GM12873 (cell line): ENCODE results near the gene ZNF652.

ENCODE experiments used
- TF ChIP-seq, protein P1 (sequence below): IDR thresholded peaks from 2 replicates; pipeline ENCODE4 v1.5.1; 2012; ENCODE audit warnings: low read depth, mild to moderate bottlenecking, moderate library complexity, low read length, control low read depth; ENCODE audit not compliant: insufficient read depth; ENCODE audit errors: missing control alignments

The ZNF652 gene

DNA sequence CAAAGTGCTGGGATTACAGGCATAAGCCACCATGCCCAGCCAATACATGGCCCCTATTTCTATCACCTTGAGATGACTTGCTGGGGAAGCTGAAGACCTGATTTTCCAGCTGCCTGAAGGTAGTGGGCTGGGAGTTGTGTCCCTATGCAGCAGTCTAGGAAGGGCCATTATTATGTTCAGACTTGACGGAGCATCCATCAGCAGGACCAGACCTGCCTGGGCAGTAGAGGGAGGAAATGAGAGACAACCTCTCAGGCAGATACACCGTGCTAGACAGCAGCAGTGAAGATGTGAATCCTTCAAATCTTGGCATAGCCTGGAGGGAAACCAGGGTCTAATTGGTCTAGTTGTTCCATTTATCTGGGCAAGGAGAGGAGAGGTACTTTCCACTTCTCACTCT, 95.8 kb downstream of the ZNF652 start:
- TF ChIP-seq, protein P1, sequence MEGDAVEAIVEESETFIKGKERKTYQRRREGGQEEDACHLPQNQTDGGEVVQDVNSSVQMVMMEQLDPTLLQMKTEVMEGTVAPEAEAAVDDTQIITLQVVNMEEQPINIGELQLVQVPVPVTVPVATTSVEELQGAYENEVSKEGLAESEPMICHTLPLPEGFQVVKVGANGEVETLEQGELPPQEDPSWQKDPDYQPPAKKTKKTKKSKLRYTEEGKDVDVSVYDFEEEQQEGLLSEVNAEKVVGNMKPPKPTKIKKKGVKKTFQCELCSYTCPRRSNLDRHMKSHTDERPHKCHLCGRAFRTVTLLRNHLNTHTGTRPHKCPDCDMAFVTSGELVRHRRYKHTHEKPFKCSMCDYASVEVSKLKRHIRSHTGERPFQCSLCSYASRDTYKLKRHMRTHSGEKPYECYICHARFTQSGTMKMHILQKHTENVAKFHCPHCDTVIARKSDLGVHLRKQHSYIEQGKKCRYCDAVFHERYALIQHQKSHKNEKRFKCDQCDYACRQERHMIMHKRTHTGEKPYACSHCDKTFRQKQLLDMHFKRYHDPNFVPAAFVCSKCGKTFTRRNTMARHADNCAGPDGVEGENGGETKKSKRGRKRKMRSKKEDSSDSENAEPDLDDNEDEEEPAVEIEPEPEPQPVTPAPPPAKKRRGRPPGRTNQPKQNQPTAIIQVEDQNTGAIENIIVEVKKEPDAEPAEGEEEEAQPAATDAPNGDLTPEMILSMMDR = no peak

DNA sequence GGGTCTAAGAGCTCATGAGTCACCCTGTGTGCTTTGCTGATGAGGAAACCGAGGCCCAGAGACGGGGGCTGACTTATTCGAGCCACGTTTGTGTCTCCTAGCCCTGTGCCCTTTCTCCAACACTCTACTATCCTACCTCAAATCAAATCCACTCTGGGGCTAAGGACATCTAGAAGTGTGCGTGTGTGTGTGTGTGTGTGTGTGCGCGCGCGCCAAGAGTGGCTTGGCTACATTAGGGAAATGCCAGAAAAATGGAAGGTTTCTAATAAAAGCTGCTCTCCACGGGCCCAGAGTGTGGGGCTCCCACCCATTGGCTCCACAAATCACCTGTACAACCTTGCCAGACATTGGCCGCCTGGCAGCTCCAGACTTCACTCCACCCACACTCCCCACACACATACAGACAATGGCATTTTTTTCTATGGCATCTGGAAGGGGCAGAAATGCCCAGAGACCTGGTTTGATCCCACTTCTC, 101.2 kb downstream of the ZNF652 start:
- TF ChIP-seq, protein P1 = no peak

DNA sequence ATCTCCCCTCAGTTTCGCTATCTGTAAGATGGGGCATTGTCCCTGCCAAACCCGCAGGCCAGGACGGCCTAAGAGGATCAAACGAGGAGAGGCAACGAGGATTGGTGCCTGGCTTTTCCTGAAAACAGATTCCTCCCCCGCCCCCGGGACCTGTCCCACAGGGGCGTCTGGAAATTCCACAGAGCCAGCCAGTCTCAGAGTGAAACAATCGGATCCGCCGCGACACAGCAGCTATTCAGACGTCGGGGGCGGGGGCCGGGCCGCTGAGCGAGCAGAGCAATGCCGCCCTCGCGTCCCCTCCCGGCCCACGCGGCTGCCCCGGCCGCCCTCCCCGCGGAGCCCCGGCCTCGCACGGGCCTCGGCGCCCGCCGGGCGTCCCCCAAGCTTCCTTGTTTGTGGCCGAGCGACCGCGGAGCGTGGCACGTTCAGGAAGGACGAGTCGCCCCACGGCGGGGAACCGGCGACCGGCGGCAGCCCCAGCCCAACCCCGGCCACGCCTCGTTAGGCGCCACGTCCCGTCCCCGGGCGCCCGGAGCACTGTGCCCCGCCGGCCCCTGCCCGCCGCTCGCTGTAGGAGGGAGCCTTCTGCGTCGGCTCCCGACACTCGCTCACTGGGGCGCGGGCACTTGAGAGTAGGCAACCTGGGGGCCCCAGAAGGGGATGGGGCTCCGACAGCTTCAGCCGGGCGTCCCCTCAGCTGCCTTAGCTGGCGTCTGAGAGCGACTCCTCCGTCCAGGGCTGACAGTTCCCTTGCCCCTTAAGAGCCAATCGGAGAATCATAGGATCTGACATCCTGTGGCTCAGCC, 101.8 kb downstream of the ZNF652 start:
- TF ChIP-seq, protein P1 = no peak

DNA sequence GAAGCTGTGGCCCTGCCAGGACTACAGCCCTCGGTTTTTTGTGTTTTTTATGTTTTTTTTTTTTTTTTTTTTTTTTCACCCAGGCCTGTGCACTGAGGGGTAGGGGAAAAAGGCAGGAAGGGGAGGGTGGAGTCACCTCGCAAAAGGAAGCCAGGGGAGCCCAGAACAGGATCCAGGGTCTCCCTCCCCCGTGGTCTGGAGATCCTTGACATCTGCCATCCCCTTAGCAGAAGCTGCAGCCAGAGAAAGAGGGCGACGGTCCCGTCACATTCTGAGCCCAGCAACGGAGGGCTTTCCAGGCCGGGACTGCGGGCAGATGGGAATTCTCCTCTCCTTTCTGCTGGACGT, 102.4 kb downstream of the ZNF652 start:
- TF ChIP-seq, protein P1 = no peak

DNA sequence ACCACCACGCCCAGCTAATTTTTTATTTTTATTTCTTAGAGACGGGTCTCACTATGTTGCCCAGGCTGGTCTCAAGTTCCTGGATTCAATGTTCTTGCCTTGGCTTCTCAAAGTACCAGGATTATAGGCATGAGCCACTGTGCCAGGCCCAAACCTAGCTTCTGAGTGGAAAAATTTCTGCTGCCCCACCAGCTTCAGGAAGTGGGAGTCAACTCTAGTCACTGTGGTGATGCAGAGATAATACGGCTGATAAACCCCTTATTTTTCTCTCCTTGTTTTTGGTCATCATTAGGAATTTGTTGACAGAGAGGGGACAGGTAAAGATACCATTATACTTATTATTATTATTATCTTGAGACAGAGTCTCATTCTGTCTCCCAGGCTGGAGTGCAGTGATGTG, 103.7 kb downstream of the ZNF652 start:
- TF ChIP-seq, protein P1 = no peak

DNA sequence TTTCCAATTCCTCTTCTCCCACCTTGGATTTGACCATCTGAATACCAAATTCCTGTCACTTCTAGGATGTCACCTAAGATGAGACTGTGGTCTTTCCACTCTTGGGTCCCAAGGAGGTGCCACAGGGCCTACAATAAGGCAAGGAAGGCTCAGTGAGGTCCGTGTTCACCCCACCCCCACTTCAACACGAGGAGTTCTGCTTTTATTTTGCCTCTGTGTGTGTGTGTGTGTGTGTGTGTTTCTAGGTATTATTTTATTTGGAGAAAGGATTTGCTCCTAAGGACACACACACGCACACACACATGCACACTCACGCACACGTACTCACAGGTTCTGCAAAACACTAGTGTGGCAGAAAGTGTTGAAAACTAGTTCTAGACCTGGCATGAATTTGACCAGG, 106.9 kb downstream of the ZNF652 start:
- TF ChIP-seq, protein P1 = no peak

DNA sequence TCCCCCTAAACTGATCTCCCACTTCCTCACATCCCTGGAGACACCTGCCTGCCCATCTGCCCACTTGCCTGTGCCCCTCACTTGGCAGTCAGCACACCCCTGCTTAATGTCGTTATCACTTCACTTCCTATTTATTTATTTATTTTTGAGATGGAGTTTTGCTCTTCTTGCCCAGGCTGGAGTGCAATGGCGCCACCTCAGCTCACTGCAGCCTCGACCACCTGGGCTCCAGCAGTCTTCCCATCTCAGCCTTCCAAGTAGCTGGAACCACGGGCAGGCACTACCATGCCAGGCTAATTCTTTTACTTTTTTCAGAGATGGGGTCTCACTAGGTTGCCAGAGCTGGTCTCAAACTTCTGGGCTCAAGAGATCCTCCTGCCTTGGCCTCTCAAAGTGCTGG, 108.0 kb downstream of the ZNF652 start:
- TF ChIP-seq, protein P1 = no peak
